T-helper 17 cell (primary cell): ENCODE measurements around the gene NPRL2. TPM values are rescaled to one million over a fixed set of nuclear protein-coding genes. Genes with fewer than 3 reads are reported as not detected.

Experiments
- ATAC-seq: fragments of 150-1000 bp; cut with Tn5 transposase; 2 replicates; pipeline ENCODE4 v1.10.0; 2021; ENCODE audit warnings: mild to moderate bottlenecking, moderate library complexity
- DNase-seq, 3 donors: peaks; one replicate each; pipeline versions ENCODE4 v3.0.0 to v3.0.0-alpha.2; 2020 to 2021
- H3K9me3 ChIP-seq: one replicate; pipeline ENCODE4 v1.7.0; 2013; ENCODE audit warnings: low read length, mild to moderate bottlenecking; ENCODE audit not compliant: control insufficient read depth, poor library complexity, severe bottlenecking
- H3K27ac Mint-ChIP-seq: one replicate; pipeline ENCODE4 v1.8.0; 2022; ENCODE audit warnings: mild to moderate bottlenecking, moderate library complexity, mixed read lengths
- H3K27me3 Mint-ChIP-seq: one replicate; pipeline ENCODE4 v1.8.0; 2022; ENCODE audit warnings: mixed read lengths
- H3K36me3 Mint-ChIP-seq: one replicate; pipeline ENCODE4 v1.8.0; 2022; ENCODE audit warnings: low read depth, mixed read lengths
- H3K4me1 Mint-ChIP-seq: one replicate; pipeline ENCODE4 v1.8.0; 2022; ENCODE audit warnings: mild to moderate bottlenecking, mixed read lengths
- H3K4me3 Mint-ChIP-seq: one replicate; pipeline ENCODE4 v1.8.0; 2022; ENCODE audit warnings: mild to moderate bottlenecking, moderate library complexity, mixed read lengths
- total RNA-seq, 4 donors: library from RNA in 2 of 4; stranded (reverse) in 2 of 4; gene quantifications; one replicate each; pipeline ENCODE4 v1.2.3 and lab custom pipeline; 2022 to 2026

Gene NPRL2
- total RNA-seq, 2 donors from 2014 or later = 27.5 to 29.1 TPM

DNA sequence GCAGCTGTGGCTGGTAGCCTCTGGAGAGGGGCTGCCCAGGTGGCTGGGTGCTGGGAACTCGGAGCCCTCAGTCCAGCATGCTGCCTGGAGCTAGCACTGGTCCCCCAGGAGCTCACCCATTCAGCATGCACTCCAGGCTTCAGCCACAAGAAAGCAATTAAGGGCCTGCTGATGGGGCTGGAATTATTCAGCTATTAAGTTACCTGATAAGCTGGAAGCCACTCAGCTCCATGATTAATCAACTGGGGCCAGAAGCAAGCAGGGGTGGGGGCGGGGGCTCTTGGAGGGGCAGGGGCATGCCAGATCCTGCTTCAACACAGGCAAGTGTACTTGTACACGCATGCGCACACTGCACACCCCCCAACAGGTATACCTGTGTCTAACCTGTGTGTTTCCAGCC is 30.8 kb upstream of the NPRL2 start:
- DNase-seq (no peak), ATAC-seq (no peak)
- Mint-ChIP-seq H3K36me3 (no peaks in the 10 kb centered on the region), H3K4me1 (no peaks in the 10 kb centered on the region), H3K4me3 (no peak overlapping the region), H3K27me3 (no peaks in the 10 kb centered on the region), H3K27ac (no peak overlapping the region)
- no peaks in the 10 kb centered on the region for H3K9me3 ChIP-seq

DNA sequence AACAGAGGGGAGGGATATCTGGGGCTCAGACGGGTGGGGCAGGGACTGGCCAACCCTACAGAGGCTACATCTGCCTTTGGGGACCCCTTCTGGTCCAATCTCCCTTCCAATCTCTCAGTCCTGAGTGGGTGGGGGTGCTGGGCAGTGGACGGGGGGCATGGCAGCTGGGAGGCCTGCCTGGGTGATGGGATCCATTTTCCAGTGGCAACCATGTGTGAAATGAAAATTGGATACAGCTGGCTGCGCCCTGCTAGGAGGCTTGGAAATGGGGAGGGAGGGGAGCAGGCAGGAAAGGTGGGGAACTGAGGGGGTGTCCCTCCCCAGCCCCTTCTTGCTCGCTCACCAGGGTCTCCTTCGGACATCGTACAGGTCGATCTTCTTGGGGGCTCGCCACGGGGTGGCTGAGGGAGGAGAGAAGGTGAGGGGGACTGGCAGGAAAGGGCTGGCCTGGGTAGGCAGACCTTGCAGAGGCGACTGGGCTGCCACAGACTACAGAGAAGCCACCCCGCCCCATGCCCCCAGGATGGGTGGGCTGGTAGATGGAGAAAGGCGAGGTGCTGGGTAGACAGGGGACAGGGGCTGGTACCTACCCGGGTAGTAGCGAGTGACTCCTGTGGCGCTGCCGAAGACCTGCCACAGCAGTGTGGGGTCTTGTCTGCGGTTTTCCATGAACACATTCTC is 30.0 kb upstream of the NPRL2 start:
- Mint-ChIP-seq H3K4me1 (no peaks in the 10 kb centered on the region), H3K27ac (no peak overlapping the region), H3K27me3 (no peaks in the 10 kb centered on the region)

DNA sequence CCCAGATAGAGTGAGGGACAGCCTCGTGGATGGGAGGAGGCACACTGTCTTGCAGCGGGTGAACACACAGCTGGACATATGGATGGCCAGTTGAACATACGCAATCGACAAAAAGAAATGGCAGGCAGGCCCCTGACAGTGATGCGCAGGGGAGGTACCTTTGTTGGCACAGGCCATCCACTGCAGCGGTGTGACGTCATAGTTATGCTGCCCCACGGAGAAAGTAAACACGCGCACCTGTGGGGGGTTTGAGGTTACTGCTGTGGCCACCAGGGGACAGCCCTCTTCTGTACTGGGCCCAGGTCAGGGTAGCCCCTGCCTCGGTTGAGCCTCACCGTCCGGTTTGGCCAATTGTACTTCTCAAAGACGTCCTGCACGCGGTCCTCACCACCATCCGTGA is 28.2 kb upstream of the NPRL2 start:
- no peaks in the 10 kb centered on the region for H3K9me3 ChIP-seq
- Mint-ChIP-seq H3K27me3 (no peaks in the 10 kb centered on the region), H3K4me1 (no peaks in the 10 kb centered on the region), H3K27ac (no peak overlapping the region), H3K36me3 (no peaks in the 10 kb centered on the region), H3K4me3 (no peak overlapping the region)
- DNase-seq = no peak
- no peak for ATAC-seq

More for the DNA sequence above, 30.0 kb upstream of the NPRL2 start:
- DNase-seq (no peak), ATAC-seq (no peak)
- H3K36me3 Mint-ChIP-seq = no peaks in the 10 kb centered on the region
- H3K9me3 ChIP-seq = no peaks in the 10 kb centered on the region
- no peak overlapping the region for H3K4me3 Mint-ChIP-seq

- ATAC-seq = no peak
- no peak overlapping the region for H3K4me3 Mint-ChIP-seq
- no peaks in the 10 kb centered on the region for H3K36me3 Mint-ChIP-seq
Measured at GRCh38 chr3:50378024-50378423, 27.4 kb upstream of the NPRL2 start.

DNA sequence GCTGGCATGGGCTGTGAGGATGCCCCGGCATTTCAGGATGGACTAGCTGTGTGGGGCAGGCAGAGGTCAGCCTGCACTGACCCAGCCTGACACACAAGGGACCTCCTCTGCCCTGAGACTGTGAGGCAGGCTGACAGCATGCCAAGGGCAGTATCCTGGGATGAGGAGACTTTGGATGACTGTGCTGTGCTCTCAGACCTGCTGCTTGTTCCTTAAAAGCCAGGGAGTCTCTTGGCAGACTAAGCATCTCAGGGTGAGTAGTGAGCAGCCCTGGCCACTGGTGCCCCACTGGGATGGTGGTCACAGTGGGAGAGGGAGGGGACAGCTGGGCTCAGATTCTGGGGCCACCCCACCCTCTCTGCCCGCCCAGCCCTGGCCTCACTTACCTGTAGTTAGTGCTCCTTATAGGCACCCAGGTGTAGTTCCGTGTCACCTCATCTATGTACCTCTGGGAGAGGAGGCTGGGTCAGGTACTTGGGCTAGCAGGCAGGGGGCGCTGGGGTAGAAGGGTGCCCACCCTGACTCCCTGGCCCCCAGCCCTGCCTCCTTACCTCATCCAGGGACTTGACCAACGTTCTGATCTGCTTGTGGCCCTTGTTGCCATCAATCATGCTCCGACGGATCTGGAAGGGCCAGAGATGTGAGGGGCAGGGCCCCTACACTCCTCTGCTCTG is 24.8 kb upstream of the NPRL2 start:
- peaks cover 5% of the 10 kb centered on the region for H3K4me1 Mint-ChIP-seq
- no peaks in the 10 kb centered on the region for H3K27me3 Mint-ChIP-seq
- no peak overlapping the region for H3K27ac Mint-ChIP-seq
- no peaks in the 10 kb centered on the region for H3K9me3 ChIP-seq
- no peak for DNase-seq
- H3K4me3 Mint-ChIP-seq = no peak overlapping the region
- H3K36me3 Mint-ChIP-seq = no peaks in the 10 kb centered on the region
- no peak for ATAC-seq

More at GRCh38 chr3:50378024-50378423, 27.4 kb upstream of the NPRL2 start:
- Mint-ChIP-seq H3K27me3 (no peaks in the 10 kb centered on the region), H3K4me1 (peaks cover 3% of the 10 kb centered on the region), H3K27ac (no peak overlapping the region)
- DNase-seq = no peak
- H3K9me3 ChIP-seq = no peaks in the 10 kb centered on the region

DNA sequence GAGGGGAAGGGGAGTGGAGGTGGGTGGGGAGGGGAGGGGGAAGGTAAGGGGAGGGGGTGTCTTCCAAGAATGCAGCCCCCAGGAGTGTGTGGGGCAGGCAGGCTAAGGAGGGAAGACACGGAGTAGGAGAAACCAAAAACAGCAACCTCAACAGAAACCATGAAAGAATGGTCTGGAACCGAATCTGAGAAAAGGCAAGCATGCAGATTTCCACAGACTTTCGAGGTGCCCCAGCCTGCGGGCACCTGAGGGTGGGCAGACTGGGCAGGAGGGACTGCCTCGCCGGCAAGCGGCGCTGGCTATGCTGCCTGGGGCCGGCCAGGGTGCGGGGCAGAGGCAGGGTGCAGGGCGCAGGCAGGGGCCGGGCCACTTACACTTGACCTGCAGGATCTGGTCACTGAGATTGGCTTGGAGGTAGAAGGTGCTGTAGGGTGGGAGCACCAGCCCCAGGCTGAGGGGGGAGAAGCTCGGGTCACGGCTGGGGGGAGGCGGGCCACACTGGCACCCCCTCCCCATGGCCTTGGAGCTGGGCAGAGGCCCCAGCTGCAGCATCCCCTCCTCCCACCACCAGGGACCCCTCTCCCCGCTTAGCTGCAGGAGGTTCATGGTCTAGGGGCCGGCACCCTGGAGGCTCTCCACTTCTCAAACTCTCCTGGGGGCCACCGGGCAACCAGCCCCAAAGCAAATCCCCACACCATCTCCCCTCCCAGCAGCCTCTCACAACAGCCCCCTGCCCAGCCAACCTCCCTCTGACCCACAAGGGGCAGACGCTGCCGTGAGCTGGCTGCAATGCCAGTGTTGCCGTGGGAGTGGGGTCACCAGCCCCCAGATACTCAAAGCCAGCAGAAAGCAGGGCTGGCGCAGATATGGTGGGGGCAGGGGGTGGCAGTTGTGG is 24.0 kb upstream of the NPRL2 start:
- DNase-seq (no peak), ATAC-seq (no peak)
- H3K9me3 ChIP-seq = no peaks in the 10 kb centered on the region
- Mint-ChIP-seq H3K27ac (no peak overlapping the region), H3K27me3 (no peaks in the 10 kb centered on the region), H3K4me3 (no peak overlapping the region), H3K4me1 (peaks cover 5% of the 10 kb centered on the region), H3K36me3 (no peaks in the 10 kb centered on the region)

DNA sequence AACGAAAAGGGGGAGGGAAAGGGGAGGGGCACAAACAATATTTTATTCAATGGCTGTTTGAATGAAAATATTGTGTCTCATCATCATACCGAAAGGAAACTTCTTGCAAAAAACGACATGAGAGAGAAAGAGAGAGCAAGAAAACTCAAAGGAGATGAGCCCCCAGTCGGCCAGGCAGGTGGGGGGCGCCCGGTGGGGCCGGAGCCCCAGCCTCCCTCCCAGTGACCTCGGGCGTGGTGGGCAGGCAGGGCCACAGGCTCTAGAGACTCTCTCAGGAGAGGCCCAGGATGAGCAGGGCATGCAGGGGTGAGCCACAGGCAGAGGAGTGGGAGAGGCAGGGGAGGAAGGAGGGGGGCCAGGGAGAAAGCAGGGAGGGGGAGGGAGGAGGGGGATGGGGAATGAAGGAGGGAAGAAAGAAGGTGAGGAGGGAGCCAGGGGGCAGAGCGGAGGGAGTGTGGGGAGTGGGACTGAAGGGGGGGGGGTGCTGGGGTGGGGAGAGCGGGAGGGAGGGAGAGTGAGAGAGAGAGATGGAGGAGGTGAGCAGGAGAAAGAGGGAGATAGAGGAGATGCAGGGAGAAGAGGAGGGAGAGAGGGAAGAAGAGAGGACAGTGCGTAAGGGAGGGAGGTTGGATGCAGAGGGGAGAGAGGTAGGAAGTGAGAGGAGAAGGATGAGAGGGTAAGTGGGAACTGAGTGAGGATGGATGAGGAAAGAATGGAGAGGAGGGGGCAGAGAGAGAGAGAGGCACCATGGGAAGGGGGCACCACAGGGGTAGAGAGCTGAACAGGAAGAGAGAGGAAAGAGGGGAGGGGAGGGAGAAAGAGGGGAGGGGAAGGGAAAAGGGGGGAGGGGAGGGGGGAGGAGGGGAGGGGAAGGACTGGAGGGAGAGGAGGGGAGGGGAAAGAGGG is 22.8 kb upstream of the NPRL2 start:
- Mint-ChIP-seq H3K36me3 (no peaks in the 10 kb centered on the region), H3K4me3 (peak overlapping the region; percentile 39), H3K4me1 (peaks cover 5% of the 10 kb centered on the region), H3K27me3 (no peaks in the 10 kb centered on the region), H3K27ac (no peak overlapping the region)
- ATAC-seq (no peak), DNase-seq (no peak)
- H3K9me3 ChIP-seq = no peaks in the 10 kb centered on the region

DNA sequence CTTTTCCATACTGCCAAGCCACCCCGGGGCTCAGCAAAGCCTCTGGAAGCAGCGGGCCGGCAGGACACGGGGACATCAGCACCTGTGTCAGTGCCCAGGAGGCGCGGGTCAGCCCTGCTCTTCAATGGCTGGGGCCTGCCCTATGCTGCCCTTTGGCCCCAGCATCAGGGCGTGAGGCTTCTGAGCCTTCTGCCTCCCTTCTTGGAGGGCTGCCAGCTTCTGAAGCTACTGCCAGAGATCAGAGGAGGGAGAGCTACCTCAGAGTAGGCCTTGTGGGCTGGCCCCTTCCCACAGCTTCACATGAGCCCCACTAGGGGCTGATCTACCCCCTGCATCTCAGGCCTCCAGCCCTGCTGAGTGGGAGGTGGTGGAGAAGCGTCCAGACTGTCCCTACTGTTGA is 21.8 kb upstream of the NPRL2 start:
- no peaks in the 10 kb centered on the region for H3K27me3 Mint-ChIP-seq
- no peak for ATAC-seq

GRCh38 chr3:50371133-50371685 is 20.6 kb upstream of the NPRL2 start:
- no peak overlapping the region for H3K4me3 Mint-ChIP-seq
- DNase-seq (no peak), ATAC-seq (no peak)
- H3K4me1 Mint-ChIP-seq = peaks cover 9% of the 10 kb centered on the region
- no peaks in the 10 kb centered on the region for H3K36me3 Mint-ChIP-seq
- H3K9me3 ChIP-seq = no peaks in the 10 kb centered on the region
- H3K27ac Mint-ChIP-seq = no peak overlapping the region
- H3K27me3 Mint-ChIP-seq = no peaks in the 10 kb centered on the region

More for the DNA sequence above, 21.8 kb upstream of the NPRL2 start:
- Mint-ChIP-seq H3K27ac (peak overlapping the region; percentile 70), H3K4me1 (peaks cover 6% of the 10 kb centered on the region), H3K36me3 (no peaks in the 10 kb centered on the region), H3K4me3 (no peak overlapping the region)
- no peaks in the 10 kb centered on the region for H3K9me3 ChIP-seq
- no peak for DNase-seq

DNA sequence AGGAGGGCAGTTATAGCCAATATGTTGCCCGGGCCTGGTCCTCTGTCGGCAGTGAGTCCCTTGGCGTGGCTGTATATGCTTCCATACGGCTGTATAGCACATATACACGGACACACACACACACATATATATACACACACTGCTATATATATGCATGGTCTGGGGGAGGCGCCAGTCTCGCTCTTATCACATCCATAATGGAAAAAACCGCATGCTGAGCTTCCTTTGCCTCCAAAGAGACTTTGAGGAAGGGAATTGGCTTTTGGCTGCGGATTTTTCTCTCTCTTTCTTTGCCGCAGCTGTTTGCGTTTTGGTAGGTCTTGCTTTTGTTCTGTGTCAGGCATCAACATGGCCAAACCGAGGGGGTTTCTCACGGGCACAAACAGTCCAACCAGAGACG is 20.0 kb upstream of the NPRL2 start:
- DNase-seq = no peak
- H3K27me3 Mint-ChIP-seq = no peaks in the 10 kb centered on the region
- H3K27ac Mint-ChIP-seq = no peak overlapping the region
- H3K36me3 Mint-ChIP-seq = no peaks in the 10 kb centered on the region
- no peaks in the 10 kb centered on the region for H3K9me3 ChIP-seq
- no peak overlapping the region for H3K4me3 Mint-ChIP-seq
- peaks cover 12% of the 10 kb centered on the region for H3K4me1 Mint-ChIP-seq
- ATAC-seq = no peak

GRCh38 chr3:50369012-50369670 is 18.6 kb upstream of the NPRL2 start:
- Mint-ChIP-seq H3K36me3 (no peaks in the 10 kb centered on the region), H3K4me3 (peak overlapping the region; percentile 55), H3K27ac (peak overlapping the region; percentile 32), H3K27me3 (no peaks in the 10 kb centered on the region), H3K4me1 (peaks cover 20% of the 10 kb centered on the region)
- DNase-seq = no peak
- no peaks in the 10 kb centered on the region for H3K9me3 ChIP-seq
- no peak for ATAC-seq

- Mint-ChIP-seq H3K36me3 (no peaks in the 10 kb centered on the region), H3K4me1 (peaks cover 14% of the 10 kb centered on the region), H3K27me3 (no peaks in the 10 kb centered on the region), H3K27ac (peak overlapping the region; percentile 95), H3K4me3 (peak overlapping the region; percentile 92)
- no peak for ATAC-seq
- no peaks in the 10 kb centered on the region for H3K9me3 ChIP-seq
- no peak for DNase-seq
Measured at GRCh38 chr3:50365842-50366220, 15.3 kb upstream of the NPRL2 start.
